ENCODE measurements around the gene TRAPPC11. TPM values are rescaled to one million over a fixed set of nuclear protein-coding genes. Genes with fewer than 3 reads are reported as not detected.
"Not testable (repeated sequence)": the region's sequence is repeated elsewhere in the genome, so short reads cannot be mapped to it uniquely, and the experiment has no call there.

Gene TRAPPC11
- 10 to 100 TPM; 19.5 to 21.6 TPM for total RNA-seq
- long read RNA-seq, full-length matches to known transcripts: 14 of 17 reads
- long read RNA-seq, partial matches to known transcripts: 1 of 17 reads
- long read RNA-seq, other reads (novel, unspliced or antisense): 2 of 17 reads

DNA sequence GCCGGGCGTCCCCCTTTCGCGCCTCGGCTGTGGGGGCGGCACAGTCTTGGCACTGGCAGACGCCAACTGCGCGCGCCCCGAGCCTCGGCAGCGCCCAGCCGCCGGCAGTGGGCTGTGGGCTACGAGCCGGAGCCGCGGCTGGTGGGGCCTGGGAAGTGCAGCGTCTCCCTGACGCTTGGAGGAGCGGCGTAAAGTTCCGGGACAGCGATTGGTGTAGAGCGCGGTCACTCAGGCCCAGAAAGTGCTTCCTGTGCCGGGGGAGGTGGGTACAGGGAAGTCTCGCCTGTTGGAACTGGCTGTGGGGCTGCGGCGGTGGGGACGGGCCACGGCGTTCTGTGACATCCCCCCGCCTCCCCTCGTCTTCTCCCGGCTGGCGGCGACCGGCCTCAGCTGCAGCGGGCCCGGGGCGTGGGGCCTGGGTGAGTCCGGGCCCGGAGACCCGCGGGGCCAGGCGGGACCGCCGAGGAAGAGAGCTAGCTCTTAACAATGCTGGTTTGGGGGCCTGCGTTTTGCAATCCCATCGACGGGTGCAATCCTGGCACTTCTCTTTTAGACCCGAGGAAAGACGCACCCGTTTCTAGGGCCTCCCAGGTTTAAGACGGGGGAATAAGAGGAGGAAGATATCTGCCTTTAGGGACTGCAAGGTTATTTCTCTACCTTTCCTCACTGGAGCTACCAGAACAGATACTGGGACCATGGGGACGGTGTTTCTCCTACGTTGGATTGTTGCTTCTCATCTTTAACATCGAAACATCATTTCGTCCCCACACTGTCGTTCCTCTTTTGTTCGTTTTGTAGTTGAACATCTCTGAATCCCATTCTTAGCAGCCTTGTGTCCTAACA is at the start of gene TRAPPC11, which contains the start of gene RWDD4:
TSS of gene TRAPPC11 (plus strand) at position 265 of the 843 bp plus-strand sequence. CDS start 4,575 bp downstream, outside the sequence.
TSS of gene RWDD4 (minus strand) at position 157 of the 843 bp plus-strand sequence. CDS start 233 bp downstream, outside the sequence.
- ATAC-seq (peak; percentile 100), DNase-seq (peak; percentile 98)
- intact Hi-C loops (cut with DNase I): loop anchor here in 1 of 2 donors (10.0 kb wide), 2 partner anchors 154 to 184 kb away; partner anchors contain the start of gene ING2

DNA sequence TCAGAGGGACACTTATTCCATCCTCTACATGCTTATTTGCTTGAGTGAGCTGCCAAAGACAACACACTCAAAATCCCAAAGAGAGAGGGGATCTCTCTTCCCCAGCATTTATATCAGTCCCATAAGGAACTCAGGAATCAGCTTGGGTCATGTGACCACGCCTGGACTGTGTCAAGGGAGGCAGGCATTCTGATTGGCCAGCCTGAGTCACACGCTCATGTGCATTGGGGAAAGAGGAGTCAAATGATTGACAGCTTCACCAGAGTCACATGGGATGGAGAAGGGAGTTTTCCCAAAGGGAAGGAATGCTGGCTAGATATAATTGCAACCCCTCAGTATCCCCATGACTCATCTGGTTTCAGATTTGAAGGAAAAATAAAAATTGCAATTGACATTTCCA is 49.1 kb upstream of the TRAPPC11 start:
- intact Hi-C loops (cut with DNase I): no loop called here
- DNase-seq: no peak
- peak; percentile 38 to 57 for ATAC-seq

GRCh38 chr4:183610613-183611012 is 48.5 kb upstream of the TRAPPC11 start:
- ATAC-seq: peak; percentile 19 to 27
- intact Hi-C loops (cut with DNase I): no loop called here
- DNase-seq: no peak

GRCh38 chr4:183611210-183611830 is 47.8 kb upstream of the TRAPPC11 start:
- intact Hi-C loops (cut with DNase I): no loop called here
- ATAC-seq: no peak

DNA sequence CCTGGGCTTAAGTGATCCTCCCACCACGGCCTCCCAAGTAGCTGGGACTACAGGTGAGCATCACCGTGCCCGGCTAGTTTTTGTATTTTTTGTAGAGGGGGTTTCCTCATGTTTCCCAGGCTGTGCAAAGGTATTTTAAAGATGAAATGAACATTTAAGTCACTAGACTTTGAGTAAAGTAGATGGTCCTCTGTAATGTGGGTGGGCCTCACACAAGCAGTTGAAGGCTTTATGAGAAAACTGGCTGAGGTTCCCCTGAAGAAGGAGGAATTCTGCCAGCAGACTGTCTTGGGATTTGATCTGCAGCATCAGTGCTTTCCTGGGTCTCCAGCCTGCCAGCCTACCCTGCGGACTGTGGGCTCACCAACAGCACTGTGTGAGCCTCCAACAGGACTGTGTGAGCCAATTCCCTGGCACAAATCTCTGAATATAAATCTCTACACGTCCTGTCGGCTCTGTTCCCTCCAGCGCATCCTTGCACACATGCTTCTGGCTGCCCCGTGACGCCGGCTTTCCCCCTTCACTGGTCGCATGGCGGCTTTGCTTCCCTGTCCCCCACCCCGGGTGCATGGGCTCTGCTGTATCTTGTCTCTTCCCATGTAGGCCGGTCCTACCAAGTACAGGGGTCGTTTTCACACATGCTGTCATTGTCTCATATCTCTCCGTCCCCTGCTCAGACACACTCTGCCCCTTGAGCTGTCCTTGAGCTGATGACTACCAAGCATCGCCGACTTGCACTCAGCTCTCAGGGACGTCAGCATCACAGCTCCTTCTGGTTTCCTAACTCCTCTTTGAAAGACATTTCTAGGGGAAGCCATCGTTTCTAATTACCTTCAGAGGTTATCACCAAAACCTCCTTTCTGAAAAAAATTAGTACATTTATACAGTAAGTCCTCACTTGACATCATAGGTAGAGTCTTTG is 46.5 kb upstream of the TRAPPC11 start:
- intact Hi-C loops (cut with DNase I): no loop called here
- DNase-seq (no peak), ATAC-seq (no peak)

More at GRCh38 chr4:183611210-183611830, 47.8 kb upstream of the TRAPPC11 start:
- DNase-seq: no peak

DNA sequence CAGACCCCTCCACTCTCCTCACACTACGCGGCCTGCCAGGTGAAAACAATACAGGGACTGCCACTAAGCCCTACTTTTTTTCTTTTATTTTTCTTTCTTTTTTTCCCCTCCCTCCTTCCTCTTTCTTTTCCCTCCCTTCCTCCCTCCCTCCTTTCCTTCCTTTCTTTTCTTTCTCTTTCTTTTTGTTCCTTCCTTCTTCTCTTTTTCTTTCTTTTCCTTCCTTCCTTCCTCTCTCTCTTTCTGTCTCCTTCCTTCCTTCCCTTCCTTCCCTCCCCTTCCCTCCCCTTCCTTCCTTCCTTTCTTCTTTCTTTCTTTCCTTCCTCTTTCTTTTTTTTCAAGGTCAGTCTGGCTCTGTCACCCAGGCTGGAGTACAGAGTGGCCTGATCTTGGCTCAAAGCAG is 42.0 kb upstream of the TRAPPC11 start:
- ATAC-seq: no peak
- no peak for DNase-seq
- intact Hi-C loops (cut with DNase I): no loop called here

DNA sequence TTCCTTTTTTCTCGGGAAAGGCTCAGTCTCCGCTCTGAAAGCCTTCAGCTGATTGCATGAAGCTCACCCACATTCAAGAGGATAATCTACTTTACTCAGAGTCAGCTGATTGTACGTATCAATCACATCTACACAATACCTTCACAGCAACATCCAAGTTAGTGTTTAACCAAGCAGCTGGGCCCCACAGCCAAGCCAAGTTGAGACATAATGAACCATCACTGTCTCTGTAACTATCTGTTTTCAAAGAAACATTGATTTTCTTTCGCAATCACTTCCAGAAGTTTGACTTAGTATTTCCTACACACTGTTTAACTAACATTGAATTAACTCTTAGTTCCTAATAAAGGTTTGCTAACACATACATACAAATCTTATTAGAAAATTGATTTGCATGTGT is 40.4 kb upstream of the TRAPPC11 start:
- DNase-seq (no peak), ATAC-seq (no peak)
- intact Hi-C loops (cut with DNase I): no loop called here

DNA sequence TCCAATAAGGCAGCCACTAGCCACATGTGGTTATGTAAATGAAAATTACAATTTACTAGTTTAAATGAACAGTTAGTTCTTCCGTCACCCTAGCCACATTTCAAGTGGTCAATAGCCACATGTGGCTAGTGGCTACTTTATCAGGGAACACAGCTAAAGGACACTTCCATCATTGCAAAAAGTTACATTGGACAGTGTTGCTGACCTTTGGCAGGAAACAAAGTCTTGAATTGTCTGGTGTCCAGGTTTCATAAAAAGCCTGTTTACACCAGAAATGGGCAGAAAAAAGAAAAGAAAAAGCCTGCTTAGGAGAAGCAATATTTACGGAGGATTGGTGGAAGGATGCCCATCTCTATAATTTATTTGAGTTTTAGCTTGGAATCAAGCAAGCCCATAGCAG is 38.7 kb upstream of the TRAPPC11 start:
- no peak for DNase-seq
- ATAC-seq: peak in 1 of 2 donors; percentile 19
- intact Hi-C loops (cut with DNase I): no loop called here

DNA sequence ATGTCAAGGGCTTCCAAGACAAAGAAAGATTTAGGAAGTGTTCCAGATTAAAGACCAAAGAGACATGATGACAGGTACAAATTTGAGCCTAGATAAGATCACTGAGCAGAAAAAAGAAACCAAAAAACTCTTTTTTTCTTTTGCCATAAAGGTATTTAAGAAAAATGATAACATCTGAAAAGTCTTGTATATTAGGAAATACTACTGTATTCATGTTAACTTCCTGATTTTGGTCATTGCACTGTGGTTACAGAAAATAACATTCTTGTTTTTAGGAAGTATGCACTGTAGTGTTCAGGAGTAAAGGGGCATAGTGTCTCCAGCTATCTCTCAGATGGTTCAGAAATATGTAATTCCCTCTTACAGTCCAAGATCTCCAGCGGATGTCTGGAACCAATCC is 37.2 kb upstream of the TRAPPC11 start:
- ATAC-seq: no peak
- DNase-seq: no peak
- intact Hi-C loops (cut with DNase I): no loop called here

- DNase-seq (no peak), ATAC-seq (no peak)
- intact Hi-C loops (cut with DNase I): no loop called here
These were observed 34.5 kb upstream of the TRAPPC11 start for GRCh38 chr4:183624548-183624947.

GRCh38 chr4:183626168-183626567 is 32.9 kb upstream of the TRAPPC11 start:
- DNase-seq: no peak
- intact Hi-C loops (cut with DNase I): no loop called here

GRCh38 chr4:183627286-183627685 is 31.8 kb upstream of the TRAPPC11 start:
- intact Hi-C loops (cut with DNase I); ATAC-seq; DNase-seq: not testable (repeated sequence)

More at GRCh38 chr4:183626168-183626567, 32.9 kb upstream of the TRAPPC11 start:
- no peak for ATAC-seq

GRCh38 chr4:183627979-183628588 is 31.0 kb upstream of the TRAPPC11 start:
- ATAC-seq: no peak
- intact Hi-C loops (cut with DNase I): no loop called here
- no peak for DNase-seq

DNA sequence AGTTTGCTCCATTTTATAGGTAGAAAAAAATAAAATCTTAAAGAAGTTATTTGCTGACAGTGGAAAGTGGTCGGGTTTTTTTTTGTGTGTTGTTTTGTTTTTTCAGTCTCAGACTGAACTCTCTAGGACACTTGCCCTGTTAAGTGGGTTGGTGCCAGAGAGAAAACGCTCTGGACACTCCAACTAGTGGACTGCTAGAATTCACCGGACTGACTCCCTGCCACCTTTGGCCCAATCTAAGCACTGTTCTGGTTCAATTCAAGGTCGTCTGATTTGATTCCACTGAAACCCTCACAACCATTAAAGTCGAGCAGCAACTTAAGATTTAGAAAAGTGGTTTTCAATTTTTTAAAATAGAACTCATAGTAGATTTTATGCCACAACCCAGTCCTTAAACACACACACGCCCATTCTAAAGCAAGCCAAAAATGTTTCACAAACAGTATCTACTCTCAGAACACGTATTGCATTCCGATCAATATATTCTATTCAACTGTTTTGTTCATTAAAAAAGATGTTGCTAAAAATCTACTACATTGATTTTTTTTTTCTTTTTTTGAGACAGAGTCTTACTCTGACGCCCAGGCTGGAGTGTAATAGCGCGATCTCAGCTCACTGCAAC is 27.4 kb upstream of the TRAPPC11 start:
- intact Hi-C loops (cut with DNase I): no loop called here
- peak in 1 of 2 donors; percentile 66 for ATAC-seq
- no peak for DNase-seq

DNA sequence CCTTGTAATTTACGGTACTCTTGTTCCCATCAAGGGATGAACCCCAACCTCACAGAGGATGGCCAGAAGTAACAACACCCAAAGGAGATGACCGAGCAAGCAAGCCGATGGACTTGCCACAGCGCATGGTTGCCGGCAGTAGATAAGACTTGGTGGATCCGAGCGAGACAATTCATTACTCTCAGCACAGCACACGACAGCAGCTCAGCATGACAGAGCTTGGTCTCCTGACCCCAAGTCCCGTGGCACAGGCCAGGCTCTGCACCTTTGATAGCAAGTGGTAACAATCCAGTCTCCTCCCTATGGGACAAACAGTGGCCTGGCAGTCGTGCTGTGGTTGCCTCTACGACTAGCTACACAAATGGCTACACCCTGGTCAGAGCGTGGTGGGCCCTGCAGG is 26.4 kb upstream of the TRAPPC11 start:
- intact Hi-C loops (cut with DNase I): no loop called here
- DNase-seq (no peak), ATAC-seq (no peak)

DNA sequence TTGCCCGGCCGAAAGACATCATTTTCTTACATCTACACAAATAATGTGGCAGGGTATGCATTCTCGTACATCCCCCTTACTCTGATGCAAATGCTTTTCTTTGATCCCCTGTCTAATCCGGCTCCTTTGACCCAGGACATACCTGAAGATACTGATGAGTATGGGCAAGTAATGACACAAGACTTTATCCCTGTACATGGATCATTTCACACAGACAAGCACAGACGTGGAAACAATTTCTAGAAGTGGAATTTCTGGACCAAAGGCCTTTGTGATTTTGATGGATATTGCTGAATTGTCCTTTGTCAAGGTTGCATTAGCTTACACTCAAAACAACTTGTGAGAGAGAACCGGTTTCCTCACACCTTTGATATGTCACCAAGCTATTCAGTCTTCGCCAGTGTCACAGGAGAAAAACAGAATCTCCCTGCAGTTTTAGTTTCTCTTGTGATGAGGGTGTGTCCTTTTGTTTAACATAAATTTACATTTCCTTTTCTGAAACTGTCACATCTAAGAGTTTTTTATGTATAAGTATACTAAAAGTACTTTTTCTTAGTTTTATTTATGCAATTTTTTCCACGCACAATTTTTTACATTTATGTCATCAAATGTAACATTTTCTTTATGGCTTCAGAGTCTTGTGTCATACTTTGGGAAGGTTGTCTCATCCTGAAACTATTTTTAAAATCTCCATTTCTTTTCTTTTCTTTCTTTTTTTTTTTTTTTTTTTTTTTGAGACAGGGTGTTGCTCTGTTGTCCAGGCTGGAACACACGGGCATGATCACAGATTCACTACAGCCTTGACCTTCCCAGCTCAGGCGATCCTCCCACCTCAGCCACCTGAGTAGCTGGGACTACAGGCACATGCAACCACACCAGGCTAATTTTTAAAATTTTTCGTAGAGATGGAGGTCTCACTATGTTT is 25.4 kb upstream of the TRAPPC11 start:
- DNase-seq (no peak), ATAC-seq (no peak)
- intact Hi-C loops (cut with DNase I): no loop called here

GRCh38 chr4:183635321-183635720 is 23.8 kb upstream of the TRAPPC11 start:
- intact Hi-C loops (cut with DNase I): no loop called here

More at GRCh38 chr4:183635321-183635720, 23.8 kb upstream of the TRAPPC11 start:
- peak; percentile 26 to 44 for ATAC-seq
- no peak for DNase-seq
